Effector memory CD8-positive, alpha-beta T cell (primary cell): ENCODE results near the gene CEP83.
"Not testable (repeated sequence)": the region's sequence is repeated elsewhere in the genome, so short reads cannot be mapped to it uniquely, and the experiment has no call there.

Experiments used
- ATAC-seq: fragments of 150-1000 bp; cut with Tn5 transposase; replicated peaks from 2 replicates; pipeline ENCODE4 v1.10.0; 2021; ENCODE audit warnings: mild to moderate bottlenecking, moderate library complexity
- DNase-seq, 3 experiments: peaks; one replicate each; pipeline ENCODE4 v3.0.0; 2021
- H3K27ac Mint-ChIP-seq, 2 donors: one replicate each; pipeline ENCODE4 v1.8.0; 2022; ENCODE audit warnings: mild to moderate bottlenecking in 2 of 2, mixed read lengths in 2 of 2, moderate library complexity in 2 of 2
- H3K27me3 Mint-ChIP-seq, 2 donors: one replicate each; pipeline ENCODE4 v1.8.0; 2022; ENCODE audit warnings: mixed read lengths in 2 of 2
- H3K36me3 Mint-ChIP-seq: one replicate; pipeline ENCODE4 v1.8.0; 2022; ENCODE audit warnings: mild to moderate bottlenecking, moderate library complexity, mixed read lengths; ENCODE audit not compliant: insufficient read depth
- H3K4me1 Mint-ChIP-seq, 2 donors: one replicate each; pipeline ENCODE4 v1.8.0; 2022; ENCODE audit warnings: low read depth in 2 of 2, mixed read lengths in 2 of 2
- H3K4me3 Mint-ChIP-seq, 2 donors: one replicate each; pipeline ENCODE4 v1.8.0; 2022; ENCODE audit warnings: mild to moderate bottlenecking in 2 of 2, mixed read lengths in 2 of 2, moderate library complexity in 2 of 2
- H3K9me3 Mint-ChIP-seq, 2 donors: one replicate each; pipeline ENCODE4 v1.8.0; 2022; ENCODE audit warnings: mixed read lengths in 2 of 2

CEP83 gene

DNA sequence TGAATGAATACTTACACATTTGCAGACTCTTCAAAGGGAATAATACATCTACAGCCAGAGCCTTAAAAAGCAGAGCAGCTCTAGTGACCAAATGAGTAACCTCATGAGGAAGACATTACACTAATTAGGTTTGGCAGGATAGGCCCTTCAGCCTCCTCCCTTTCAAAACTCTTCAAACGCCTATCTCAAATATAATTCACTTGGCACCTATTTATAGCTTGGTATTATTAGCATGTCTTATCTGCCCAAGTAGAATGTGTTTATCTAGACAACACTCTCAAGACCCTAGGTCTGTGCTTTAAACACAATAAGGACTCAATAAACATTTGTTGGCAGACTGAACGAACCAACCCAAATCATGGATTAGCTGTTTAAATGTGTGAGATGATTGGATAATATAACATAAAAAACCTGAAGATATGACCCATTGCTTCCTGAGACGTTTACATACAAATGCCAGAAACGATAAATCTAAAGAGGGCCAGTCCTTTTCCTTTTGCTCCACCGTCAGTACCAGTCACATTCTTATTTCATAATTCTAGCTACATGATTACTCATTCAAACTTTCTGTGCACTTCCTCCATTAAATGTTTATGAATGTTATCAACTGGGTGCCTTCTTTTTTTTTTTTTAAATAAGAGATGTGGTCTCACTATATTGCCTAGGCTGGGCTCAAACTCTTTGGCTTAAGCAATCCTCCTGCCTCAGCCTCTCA lies 123.3 kb downstream of the CEP83 start:
- H3K9me3 Mint-ChIP-seq = no peaks in the 10 kb centered on the region
- H3K36me3 Mint-ChIP-seq = peaks cover 5% of the 10 kb centered on the region
- H3K27ac Mint-ChIP-seq = peak overlapping the region in 1 of 2 donors; percentile 13
- no peaks in the 10 kb centered on the region for H3K4me1 Mint-ChIP-seq
- no peaks in the 10 kb centered on the region for H3K27me3 Mint-ChIP-seq
- no peak for ATAC-seq
- no peak overlapping the region for H3K4me3 Mint-ChIP-seq
- DNase-seq = no peak

DNA sequence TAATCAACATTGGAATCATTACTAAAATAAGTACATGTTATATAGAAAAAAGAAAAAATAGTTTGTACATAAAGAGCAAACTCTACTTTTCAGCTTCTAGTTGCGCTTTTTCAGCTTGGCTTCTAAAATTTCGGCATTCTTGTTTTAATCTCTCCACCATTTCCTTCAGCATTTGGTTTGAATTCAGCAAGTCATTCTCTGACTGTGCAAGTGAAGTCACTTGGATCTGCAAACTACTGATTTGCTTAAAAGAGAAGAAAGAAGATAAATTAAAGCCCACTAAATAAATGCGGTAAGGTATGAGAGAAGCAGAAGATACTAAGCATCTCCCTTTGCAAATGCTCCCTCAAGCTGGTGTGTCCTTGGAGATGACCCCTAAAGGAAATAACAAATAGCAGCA lies 126.3 kb downstream of the CEP83 start:
- no peak for DNase-seq
- ATAC-seq = no peak
- Mint-ChIP-seq H3K9me3 (no peaks in the 10 kb centered on the region), H3K4me1 (no peaks in the 10 kb centered on the region), H3K27me3 (no peaks in the 10 kb centered on the region), H3K27ac (peak overlapping the region in 1 of 2 donors; percentile 23), H3K4me3 (no peak overlapping the region), H3K36me3 (peaks cover 8% of the 10 kb centered on the region)

DNA sequence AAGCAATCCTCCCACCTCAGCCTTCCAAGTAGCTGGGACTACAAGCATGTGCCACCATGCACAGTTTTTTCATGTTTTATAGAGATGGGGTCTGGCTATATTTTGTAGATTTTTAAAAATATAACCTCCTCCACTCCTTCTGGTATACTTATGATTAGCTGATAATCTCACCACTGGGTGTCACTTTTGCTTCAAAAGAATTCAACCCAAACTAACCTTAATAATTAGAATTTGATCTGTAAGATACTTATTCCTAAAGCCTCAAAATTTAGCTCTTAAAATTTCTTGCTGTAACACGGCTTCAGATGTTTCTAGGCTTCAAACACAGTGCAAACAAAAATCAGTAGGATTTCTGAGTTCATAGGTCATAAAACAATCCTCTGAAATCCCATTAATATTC lies 130.3 kb downstream of the CEP83 start:
- Mint-ChIP-seq H3K9me3 (no peaks in the 10 kb centered on the region), H3K27ac (no peak overlapping the region), H3K36me3 (peaks cover 12% of the 10 kb centered on the region), H3K4me3 (no peak overlapping the region), H3K27me3 (no peaks in the 10 kb centered on the region), H3K4me1 (no peaks in the 10 kb centered on the region)
- no peak for DNase-seq
- no peak for ATAC-seq

DNA sequence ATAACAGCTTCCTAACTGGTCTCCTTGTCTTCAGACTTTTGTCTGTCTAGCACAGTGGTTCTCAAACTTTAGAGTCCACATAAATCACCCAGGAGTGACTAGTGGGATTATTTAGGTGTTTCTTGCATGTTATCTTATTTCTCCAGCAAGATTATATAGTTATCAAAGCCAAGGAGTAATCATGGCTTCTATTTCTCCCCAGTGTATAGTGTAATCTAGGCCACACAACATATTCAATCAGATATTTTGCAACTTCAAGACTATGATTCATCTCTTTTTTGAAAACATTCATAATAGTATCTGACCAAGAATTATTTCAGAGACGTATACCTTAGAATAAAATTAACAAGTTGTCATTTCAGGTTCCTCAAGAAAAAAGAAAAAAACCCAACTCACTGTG lies 131.9 kb downstream of the CEP83 start:
- Mint-ChIP-seq H3K9me3 (no peaks in the 10 kb centered on the region), H3K4me3 (no peak overlapping the region), H3K4me1 (no peaks in the 10 kb centered on the region), H3K27ac (no peak overlapping the region), H3K36me3 (peaks cover 10% of the 10 kb centered on the region), H3K27me3 (no peaks in the 10 kb centered on the region)
- ATAC-seq (no peak), DNase-seq (no peak)

DNA sequence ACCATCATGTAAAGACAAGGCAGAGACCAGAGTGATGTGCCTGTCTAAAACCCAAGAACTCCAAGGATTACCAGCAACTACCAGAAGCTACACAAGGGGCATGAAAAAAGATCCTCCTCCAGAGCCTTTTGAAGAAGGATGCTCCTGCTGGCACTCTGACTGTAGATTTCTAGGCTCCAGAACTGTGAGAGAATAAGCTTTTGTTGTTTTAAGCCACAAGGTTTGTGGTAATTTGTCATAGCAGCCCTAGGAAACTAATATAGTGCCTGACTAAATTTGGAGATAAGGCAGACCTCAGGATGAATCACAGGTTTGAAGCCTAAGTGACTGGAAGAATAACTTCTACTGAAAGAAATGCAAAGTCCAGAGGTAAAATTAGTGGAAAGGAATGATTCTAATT lies 132.9 kb downstream of the CEP83 start:
- H3K4me1 Mint-ChIP-seq = no peaks in the 10 kb centered on the region
- H3K36me3 Mint-ChIP-seq = peaks cover 10% of the 10 kb centered on the region
- no peak overlapping the region for H3K4me3 Mint-ChIP-seq
- no peak for ATAC-seq
- no peak for DNase-seq
- no peaks in the 10 kb centered on the region for H3K27me3 Mint-ChIP-seq
- no peaks in the 10 kb centered on the region for H3K9me3 Mint-ChIP-seq
- H3K27ac Mint-ChIP-seq = no peak overlapping the region

DNA sequence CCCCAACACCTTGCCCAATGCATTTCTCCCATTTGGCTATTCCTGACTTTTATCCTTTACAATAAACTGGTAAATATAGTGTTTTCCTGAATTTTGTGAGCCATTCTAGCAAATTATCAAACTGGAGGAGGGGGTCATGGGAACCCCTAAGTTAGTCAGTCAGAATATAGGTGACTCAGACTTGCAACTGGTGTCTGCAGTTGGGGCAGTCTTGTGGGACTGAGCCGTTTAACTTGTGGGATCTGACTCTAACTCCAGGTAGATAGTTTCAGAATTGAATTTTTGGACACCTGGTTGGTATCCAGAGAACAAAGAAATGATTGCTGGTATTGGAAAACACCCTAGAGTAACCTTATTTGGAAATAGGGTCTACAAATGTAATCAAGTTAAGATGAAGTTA lies 133.4 kb downstream of the CEP83 start:
- Mint-ChIP-seq H3K27ac (no peak overlapping the region), H3K4me1 (no peaks in the 10 kb centered on the region), H3K4me3 (no peak overlapping the region), H3K27me3 (no peaks in the 10 kb centered on the region), H3K36me3 (peaks cover 7% of the 10 kb centered on the region), H3K9me3 (peaks cover 0 to 5% of the 10 kb centered on the region in 2 donors)
- DNase-seq (no peak), ATAC-seq (no peak)

DNA sequence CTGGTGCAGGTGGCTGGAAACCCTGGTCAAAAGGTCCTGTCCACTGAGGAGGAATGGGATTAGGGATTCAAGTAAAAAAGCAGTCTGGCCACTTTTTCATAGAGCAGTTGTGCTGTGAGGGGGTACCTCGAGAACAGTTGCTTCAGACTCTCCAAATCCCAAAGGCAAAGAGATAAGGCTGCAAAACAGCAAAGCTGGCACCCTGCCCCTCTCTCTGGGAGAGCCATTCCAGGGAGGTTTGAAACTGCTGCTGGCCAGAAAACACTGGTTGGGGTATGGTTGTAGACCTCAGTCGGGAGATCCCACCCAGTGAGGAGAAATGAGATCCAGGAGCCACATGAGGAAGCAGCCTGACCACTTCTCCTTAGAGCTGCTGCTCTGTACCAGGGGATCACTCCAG lies 137.3 kb downstream of the CEP83 start:
- Mint-ChIP-seq H3K27me3 (no peaks in the 10 kb centered on the region), H3K9me3 (peaks cover 12 to 25% of the 10 kb centered on the region in 2 donors), H3K36me3 (peaks cover 7% of the 10 kb centered on the region), H3K27ac (no peak overlapping the region), H3K4me3 (no peak overlapping the region), H3K4me1 (no peaks in the 10 kb centered on the region)
- DNase-seq (no peak), ATAC-seq (no peak)

DNA sequence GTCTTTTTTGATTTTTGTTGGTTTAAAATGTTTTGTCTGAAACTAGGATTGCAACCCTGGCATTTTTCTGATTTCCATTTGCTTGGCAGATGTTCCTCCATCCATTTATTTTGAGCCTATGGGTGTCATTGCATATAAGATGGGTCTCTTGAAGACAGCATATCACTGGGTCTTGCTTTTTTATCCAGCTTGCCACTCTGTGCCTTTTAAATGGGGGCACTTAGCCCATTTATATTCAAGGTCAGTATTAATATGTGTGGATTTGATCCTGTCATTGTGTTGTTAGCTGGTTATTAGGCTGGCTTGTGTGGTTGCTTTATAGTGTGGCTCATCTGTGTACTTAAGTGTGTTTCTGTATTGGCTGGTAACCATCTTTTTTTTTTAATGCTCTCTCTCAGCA lies 139.6 kb downstream of the CEP83 start:
- peaks cover 3% of the 10 kb centered on the region for H3K36me3 Mint-ChIP-seq
- no peak overlapping the region for H3K27ac Mint-ChIP-seq
- ATAC-seq (no peak), DNase-seq (no peak)
- H3K27me3 Mint-ChIP-seq = no peaks in the 10 kb centered on the region
- no peak overlapping the region for H3K4me3 Mint-ChIP-seq
- peaks cover 16 to 29% of the 10 kb centered on the region in 2 donors for H3K9me3 Mint-ChIP-seq
- H3K4me1 Mint-ChIP-seq = no peaks in the 10 kb centered on the region

DNA sequence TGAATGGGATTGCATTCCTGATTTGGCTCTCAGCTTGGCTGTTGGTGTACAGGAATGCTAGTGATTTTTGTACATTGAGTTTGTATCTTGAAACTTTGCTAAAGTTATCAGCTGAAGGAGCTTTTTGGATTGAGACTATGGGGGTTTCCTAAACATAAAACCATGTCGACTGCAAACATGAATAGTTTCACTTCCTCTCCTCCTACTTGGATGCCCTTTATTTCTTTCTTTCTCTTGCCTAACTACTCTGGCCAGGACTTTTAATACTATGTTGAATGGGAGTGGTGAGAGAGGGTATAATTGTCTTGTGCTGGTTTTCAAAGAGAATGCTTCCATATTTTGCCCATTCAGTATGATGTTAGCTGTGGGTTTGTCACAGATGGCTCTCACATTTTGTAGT lies 141.5 kb downstream of the CEP83 start:
- DNase-seq = no peak
- H3K9me3 Mint-ChIP-seq = peaks cover 16 to 29% of the 10 kb centered on the region in 2 donors
- ATAC-seq = no peak
- H3K36me3 Mint-ChIP-seq = peaks cover 3% of the 10 kb centered on the region
- H3K27ac Mint-ChIP-seq = no peak overlapping the region
- H3K4me1 Mint-ChIP-seq = no peaks in the 10 kb centered on the region
- H3K4me3 Mint-ChIP-seq = no peak overlapping the region
- H3K27me3 Mint-ChIP-seq = no peaks in the 10 kb centered on the region

DNA sequence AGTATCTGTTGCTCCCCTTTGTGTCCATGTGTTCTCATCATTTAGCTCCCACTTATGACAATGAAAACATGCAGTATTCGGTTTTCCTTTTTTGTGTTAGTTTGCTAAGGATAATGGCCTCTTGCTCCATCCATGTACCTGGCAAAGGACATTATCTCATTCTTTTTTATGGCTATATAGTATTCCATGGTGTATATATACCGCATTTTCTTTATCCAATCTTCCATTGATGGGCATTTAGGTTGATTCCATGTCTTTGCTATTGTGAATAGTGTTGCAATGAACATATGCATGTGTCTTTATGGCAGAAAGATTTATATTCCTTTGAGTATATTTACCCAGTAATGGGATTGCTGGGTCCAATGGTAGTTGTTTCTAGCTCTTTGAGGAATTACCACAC lies 143.1 kb downstream of the CEP83 start:
- not testable (repeated sequence) for H3K4me3 Mint-ChIP-seq, H3K27me3 Mint-ChIP-seq, ATAC-seq, H3K36me3 Mint-ChIP-seq, DNase-seq, H3K4me1 Mint-ChIP-seq, H3K27ac Mint-ChIP-seq
- peaks cover 16 to 28% of the 10 kb centered on the region in 2 donors for H3K9me3 Mint-ChIP-seq

DNA sequence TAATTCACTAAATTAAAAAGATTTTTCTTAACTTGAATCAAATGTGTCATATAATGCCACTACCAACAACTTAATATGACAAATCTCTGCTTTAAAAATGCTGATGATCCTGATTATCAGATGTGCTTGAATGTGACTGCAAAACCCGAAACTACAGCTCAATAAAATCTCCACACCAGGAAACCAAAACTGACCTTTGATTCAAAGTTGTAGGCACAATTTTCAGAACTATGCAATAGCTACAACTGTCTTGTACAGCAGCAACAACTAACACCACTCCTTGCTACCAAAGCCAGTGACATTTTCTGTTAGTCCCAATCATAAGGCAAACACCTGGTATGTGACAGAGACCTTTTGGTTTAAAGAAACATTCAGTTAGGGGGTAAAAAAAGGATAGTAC lies 147.3 kb downstream of the CEP83 start:
- H3K27me3 Mint-ChIP-seq = no peaks in the 10 kb centered on the region
- DNase-seq = no peak
- ATAC-seq = no peak
- H3K36me3 Mint-ChIP-seq = no peaks in the 10 kb centered on the region
- H3K4me3 Mint-ChIP-seq = no peak overlapping the region
- H3K4me1 Mint-ChIP-seq = no peaks in the 10 kb centered on the region
- peaks cover 4% of the 10 kb centered on the region in 2 donors for H3K9me3 Mint-ChIP-seq
- H3K27ac Mint-ChIP-seq = no peak overlapping the region

DNA sequence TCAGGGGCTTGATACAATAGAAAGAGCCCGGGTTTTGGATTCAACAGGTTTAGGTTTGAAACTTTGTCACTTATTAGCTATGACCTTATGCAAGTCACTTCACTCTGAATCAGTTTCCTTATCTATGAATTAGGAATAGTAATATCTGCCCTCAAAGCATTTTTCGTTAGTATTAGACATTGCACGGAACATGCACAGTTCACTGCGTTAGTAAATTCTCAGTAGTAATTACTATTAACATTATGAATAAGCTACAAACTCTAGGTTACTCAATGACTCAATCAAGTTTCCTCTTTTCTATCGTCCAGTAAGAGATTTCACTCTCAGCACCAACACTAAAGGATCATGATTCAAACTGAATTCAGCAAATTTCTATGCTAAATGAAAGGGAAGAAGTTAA lies 150.3 kb downstream of the CEP83 start:
- Mint-ChIP-seq H3K9me3 (no peaks in the 10 kb centered on the region), H3K4me3 (no peak overlapping the region), H3K27me3 (no peaks in the 10 kb centered on the region), H3K27ac (no peak overlapping the region), H3K36me3 (peaks cover 8% of the 10 kb centered on the region), H3K4me1 (peaks cover 8 to 11% of the 10 kb centered on the region in 2 donors)
- ATAC-seq = no peak
- DNase-seq = no peak

DNA sequence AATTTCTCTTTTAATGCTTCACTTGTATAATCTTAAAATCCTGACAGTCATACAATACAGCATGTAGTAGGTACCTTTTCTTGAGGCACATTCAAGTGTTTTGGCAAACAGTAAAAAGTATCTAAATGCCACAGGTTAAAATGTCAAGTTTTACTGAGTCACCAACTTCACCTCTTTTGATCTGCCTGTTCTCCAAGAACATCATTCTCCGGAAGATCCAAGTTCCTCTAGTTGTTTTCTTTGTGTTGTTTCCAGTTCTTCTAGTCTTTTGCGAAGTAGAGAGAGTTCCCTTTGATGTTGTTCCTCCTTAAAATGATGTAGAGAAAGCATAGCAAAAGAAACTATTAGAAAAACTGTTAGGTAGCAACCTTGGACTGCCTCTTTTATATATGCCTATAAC lies 151.1 kb downstream of the CEP83 start:
- Mint-ChIP-seq H3K36me3 (peaks cover 8% of the 10 kb centered on the region), H3K4me3 (no peak overlapping the region), H3K4me1 (peaks cover 9 to 12% of the 10 kb centered on the region in 2 donors), H3K9me3 (no peaks in the 10 kb centered on the region), H3K27me3 (no peaks in the 10 kb centered on the region), H3K27ac (no peak overlapping the region)
- ATAC-seq = no peak
- DNase-seq = no peak

DNA sequence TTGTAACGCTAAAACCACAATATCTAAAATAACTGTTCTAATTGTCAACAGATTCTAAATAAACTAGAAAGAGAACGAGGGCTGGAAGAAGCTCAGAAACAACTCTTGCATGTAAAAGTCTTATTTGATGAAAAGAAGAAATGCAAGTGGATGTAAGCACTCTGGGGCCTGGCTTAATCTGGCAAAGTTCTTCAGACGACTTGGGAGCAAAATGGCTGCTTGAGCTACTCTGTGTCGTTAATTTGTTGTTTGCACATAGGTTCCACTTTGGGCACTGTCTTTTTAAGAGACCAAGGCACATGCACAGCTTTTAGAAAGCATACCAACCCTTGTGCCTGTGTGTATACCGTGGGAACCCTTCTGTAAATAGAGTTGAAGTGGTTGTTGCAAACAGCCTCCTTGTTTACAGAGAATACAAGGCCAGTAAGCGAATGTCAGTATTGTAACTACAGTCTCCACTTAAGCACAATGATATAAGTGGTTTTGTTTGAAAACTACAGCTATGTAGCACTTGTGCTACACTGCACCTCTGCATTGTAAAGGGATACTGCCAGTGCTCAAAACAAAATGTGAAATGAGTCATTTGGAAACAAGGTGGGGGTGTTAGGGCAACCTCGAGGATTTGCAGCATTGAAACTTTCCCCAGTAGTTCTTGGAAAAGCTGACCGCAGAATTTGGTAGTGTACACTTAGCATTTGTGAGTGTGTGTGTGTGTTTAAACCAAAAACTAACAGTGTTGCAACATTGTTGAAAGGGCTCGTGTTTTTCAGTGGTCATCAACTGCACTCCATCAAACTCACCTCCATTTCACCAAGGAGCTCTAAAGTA lies 154.3 kb downstream of the CEP83 start:
- Mint-ChIP-seq H3K27ac (peak overlapping the region in 1 of 2 donors; percentile 45), H3K27me3 (no peaks in the 10 kb centered on the region), H3K9me3 (no peaks in the 10 kb centered on the region), H3K36me3 (peaks cover 8% of the 10 kb centered on the region), H3K4me3 (no peak overlapping the region), H3K4me1 (peaks cover 11 to 18% of the 10 kb centered on the region in 2 donors)
- no peak for ATAC-seq
- DNase-seq = no peak
